GM18498 (cell line): ENCODE results near the gene ABHD2.

Source experiments
- ATAC-seq: cut with Tn5 transposase; IDR thresholded peaks from one replicate; pipeline ENCODE4 v1.9.1; 2021; ENCODE audit warnings: mild to moderate bottlenecking, moderate library complexity; ENCODE audit not compliant: unreplicated experiment

The ABHD2 gene

DNA sequence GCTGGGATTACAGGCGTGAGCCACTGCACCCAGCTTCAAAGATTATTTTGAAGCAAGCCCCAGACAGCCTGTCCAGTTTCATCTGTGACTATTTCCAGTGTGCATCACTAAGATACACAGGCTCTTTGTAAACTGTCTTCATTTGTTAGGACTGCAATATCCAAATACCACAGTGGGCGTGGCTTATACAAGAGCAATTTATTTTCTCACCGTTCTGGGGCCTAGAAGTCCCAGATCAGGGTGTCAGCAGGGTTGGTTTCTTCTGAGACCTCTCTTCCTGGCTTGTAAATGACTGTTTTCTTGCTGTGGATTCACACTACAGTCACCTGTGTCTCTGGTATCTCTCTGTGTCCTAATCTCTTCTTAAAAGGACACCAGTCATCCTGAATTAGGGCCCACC is 73.4 kb downstream of the ABHD2 start:
- ATAC-seq = no peak

DNA sequence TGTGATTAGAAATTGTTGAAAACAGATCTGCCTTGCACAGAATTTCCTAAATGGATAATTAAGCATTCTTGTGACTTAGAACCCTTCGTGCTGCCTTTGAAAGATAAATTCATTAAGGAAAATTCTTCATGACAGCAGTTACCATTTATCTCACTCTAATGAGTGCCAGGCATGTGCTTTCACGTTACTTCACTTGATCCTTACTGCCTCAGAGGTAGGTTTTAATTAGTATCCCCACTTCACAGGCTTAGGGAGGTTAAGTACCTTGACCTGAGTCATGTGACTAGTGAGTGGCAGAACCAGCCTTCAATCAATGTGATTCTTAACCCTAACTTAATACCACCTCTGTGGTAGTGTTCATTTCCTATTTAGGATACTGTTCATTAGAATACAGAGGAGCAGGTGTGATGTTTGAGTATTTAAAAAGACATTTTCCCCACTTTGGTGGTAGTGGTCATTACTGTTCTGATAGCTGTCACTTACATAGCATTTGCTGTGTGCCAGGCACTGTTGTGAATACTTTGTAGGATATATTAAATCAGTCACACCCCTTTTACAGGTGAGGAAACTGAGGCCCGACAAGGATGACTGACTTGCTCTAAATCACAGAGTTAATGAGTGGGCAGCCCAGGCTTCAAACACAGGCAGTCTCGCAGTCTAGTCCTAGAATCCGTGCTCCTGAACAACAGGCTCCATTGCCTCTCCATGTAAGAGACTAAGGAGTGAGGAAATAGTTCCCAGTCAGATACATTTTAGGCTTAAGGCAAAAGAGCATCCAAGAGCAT is 75.2 kb downstream of the ABHD2 start:
- no peak for ATAC-seq

DNA sequence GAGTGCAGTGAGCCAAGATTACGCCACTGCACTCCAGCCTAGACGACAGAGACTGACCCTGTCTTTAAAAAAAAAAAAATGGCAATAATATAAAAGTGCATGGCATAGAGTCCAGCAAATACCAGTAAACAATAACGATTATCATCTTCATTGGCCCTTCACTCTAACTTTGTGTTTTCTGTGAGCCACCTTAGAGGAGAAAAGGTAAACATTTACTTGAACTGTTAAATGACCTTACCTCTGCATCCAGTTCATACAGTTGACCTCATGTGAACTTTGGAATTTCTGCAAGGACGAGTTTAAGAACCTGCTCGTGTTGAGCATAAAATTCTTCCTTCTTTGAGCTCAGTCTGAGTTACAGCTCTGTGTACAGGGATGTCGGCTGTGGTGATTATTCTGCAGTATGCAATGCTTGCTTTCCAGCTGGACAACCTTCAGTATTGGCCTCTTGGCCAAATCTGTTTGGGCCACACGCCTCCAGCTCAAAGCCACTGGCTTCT is 76.5 kb downstream of the ABHD2 start:
- ATAC-seq = no peak

DNA sequence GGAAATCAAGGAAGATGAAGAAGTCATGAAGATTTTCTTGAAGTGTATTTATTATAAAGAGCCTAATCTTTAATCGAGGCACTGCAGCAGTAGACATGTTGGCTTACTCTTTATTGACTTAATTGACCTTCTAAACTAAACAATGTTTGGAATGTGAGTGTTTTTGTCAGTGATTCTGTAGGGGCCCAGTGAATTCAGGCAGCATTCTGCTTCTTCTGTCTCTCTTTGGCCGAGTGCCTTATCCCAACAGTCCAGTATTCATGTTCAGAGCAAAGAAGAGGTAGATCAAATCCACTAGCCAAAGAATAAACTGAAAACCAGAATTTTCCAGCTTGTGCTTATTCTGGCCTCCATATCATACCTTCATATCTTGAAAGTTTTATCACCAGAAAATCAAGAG is 77.4 kb downstream of the ABHD2 start:
- ATAC-seq = no peak

DNA sequence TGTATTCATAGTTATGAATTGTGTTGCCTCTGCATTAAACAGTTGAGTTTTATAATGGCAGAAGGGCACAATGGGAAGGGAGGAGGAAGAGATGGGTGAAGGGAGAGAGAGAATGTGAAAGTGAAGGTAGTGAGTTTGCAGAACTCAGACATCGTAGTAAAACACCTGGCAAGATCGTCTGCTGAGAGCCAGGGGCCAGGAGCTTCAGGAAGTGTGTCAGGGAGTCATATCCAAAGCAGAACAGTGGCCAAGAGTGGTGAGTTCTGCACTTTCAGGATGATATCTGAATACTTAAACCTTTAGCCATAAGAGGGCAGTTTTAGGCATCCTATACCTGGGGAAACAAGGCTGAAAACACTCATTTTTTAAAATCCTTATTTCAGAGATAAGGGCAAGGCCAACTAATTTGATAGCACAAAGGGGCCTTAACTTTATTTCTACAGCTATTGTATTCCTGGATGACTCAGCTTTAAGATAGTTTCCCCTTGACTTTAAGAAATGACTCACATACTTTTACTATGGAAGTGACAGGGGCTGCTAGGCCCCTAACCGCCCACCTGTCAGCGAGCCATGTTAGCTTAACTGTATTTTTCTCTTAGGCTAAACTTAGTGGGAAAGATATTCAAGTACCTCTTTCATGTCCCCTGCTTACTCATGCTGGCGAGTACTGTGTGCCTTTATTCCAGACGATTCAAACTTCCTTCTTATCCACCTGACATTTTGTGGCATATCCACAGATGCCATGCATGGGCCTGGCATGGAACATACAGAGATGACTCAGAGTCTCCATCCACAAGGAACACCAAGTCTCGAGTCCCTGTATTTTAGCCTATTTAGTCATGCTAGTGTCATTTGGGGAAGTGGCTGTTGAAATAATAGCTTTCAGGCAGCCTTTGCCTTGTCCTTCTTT is 79.3 kb downstream of the ABHD2 start:
- peak; percentile 71 for ATAC-seq

DNA sequence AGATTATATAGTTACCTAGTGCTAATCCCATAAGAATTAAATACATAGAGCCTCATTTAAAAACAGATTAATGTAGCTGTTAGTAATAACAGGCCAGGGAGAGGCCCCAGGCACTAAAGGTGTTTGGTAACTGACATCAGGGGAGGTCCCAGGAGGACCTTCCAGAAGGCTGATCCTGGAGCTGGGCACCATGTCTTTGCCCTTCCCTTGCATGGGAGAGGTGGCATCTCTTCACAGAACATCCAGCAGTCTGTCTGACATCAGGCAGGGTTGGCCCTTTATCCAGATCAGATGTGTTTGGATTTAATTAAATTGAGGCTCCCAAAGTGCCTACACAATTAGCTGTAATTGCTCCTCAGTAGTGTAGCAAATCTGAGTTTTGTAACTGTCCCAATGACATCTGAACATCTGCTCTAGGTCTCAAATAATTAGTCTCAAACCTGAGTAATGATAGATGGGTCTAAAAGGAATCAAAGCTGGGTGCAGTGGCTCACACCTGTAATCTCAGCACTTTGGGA is 80.1 kb downstream of the ABHD2 start:
- ATAC-seq = no peak

DNA sequence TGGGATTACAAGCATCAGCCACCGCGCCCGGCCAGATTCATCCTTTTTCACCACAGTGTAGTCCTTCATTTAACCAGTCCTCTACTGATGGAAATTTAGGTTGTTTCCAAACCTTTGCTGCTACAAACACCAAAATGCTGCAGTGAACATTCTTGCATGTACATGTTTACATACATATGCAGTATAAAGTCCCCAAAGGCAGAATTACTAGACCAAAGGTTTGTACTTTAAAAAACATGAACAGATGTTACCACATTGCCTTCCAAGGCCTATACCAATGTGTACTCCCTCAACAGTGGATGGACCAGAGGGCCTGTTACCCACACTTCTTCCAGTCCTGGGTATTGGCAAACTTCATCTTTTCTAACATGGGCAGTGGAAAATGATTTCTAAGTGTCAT is 82.1 kb downstream of the ABHD2 start:
- no peak for ATAC-seq

DNA sequence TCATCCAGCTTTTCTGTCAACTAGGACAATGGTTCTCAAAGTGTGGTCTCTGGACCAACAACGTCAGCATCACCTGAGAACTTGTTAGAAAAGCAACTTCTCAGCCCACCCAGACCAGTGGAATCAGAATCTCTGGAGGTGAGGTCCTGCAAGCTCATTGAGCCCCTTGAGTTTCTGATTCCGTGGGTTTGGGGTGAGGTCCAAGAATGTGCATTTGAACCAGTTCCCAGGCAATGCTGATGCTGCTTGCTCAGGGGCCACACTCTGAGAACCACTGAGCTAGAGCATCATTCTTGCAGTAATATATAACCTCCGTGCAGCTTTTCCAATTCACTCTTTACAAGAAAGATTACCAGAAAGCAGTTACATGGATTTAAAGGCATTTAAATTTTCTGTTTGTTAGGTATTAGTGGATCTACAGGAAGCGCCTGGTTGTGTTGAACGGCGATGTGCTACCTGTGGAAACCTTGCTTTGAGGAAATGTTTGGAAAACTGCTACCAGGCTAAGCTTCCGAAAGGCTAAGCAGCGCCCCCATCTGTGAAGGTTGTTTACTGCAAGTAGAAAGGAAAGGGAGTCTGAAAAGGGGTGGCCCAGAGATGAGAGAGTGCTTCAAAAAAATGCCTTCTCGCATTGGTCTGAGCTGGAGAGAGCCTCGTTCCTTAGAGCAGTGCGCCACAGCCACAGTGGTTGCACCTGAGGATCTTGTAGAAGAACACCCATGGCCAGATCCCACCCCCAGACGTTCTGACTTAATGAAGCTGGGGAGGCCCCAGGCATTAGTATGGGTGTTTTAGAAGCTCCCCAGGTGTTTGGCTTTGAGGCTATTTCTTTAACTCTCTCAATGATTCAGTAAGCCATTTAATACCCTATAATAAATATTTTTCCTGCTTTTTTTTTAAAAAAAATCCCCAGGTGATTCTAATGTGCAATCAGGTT is 83.1 kb downstream of the ABHD2 start:
- ATAC-seq = no peak

DNA sequence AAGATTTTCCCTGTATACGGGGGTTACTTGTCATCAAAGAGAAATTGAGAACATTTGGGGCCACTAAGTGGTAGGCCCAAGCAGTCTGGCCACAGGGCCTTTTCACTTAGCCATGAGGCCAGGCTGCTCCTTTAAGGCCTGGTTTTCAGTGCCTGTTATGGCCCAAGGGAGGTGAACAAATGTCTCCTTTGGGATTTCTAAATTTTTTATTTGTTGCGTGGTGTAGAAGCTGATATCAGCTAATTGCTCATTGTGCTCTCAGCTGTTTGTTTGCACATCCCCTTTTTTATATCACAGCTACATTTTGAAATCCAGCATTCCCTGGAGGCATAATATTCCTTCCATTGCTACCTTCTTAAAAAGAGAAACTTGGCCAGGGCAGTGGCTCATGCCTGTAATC is 84.7 kb downstream of the ABHD2 start:
- ATAC-seq = no peak

DNA sequence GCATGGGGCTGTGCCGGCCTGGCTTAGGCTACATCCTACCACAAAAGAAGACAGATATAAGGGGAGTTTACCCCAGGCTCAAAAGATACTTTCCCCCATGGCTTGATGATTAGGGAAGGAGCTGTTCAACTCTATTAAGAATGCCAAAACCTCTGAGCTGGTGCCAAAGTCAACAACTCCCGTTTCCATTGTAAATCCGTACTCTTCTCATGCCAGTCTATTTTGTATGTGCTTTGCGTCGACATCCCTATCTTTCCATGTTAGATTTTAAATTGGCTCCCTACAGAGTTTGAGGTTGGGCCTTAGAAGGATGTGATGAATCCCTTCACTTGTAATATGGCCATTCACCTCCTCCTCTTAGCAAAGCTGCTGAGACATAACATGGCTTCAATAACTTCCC is 86.2 kb downstream of the ABHD2 start:
- ATAC-seq = no peak

DNA sequence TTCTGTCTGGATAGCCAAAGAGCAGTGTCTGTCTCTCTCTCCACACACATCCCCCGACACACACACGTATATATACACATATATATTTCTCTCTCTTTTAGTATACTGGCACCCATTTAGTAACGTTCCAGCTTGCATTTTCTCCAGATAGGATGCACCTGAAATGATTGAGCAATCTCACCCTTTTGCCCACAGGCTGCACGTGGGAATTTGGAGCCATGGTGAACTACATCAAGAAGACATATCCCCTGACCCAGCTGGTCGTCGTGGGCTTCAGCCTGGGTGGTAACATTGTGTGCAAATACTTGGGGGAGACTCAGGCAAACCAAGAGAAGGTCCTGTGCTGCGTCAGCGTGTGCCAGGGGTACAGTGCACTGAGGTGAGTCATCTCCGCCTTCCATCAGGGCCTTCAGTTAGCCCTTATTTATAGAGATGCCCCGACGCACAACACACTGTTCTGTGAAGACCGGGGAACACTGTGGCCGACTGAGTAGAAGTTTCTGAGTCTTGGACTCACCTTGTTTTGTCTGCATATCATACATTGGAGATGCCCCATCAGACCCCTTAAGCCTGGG is 87.4 kb downstream of the ABHD2 start:
- no peak for ATAC-seq

DNA sequence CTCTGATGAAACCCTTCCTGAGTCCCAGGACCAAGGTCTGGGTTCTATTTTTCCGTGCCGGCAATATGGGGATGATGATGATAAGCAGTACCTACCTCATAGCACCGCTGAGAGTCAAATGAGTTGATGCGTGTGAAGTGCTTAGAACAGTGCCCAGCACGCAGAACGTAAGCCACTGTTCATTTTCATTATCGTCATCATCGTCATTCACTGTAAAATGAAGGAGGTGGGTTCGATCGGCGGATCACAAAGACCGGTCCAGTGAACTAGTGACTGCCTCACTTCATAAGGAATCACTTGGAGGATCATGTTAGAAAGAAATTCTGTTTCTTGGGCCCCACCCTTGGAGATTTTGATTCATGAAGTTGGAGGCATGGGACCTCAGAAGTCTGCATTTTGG is 88.9 kb downstream of the ABHD2 start:
- no peak for ATAC-seq

DNA sequence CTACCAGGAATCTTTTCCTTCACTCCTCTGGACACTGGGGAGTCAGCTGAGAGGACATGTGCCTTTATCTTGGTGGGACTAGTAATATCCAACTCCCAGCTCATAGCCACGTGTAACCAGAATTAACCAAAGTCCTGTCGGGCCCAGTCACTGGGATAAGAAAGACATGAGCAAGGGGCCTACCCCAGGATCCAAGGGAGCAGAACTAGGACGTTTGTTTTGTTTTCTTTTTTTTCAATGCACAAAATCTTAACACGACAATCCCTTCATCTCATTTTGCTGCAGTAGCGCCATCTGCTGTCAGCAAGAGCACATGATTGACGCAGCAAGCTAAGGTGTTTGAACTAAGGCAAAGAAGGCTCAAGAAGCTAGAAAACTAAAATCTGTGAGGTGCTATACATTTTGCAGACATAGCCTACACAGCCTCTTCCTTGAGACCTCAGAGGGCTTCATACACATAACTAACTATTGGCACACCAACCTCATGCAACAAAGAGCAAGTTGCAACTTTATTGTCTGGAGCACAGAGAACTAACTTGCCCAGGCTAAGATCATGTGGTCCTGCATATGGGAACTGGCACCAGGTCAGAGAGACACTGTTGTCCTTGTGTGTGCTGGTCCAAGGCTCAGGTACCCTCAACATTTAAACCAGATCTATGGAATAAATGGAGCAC is 89.5 kb downstream of the ABHD2 start:
- no peak for ATAC-seq

DNA sequence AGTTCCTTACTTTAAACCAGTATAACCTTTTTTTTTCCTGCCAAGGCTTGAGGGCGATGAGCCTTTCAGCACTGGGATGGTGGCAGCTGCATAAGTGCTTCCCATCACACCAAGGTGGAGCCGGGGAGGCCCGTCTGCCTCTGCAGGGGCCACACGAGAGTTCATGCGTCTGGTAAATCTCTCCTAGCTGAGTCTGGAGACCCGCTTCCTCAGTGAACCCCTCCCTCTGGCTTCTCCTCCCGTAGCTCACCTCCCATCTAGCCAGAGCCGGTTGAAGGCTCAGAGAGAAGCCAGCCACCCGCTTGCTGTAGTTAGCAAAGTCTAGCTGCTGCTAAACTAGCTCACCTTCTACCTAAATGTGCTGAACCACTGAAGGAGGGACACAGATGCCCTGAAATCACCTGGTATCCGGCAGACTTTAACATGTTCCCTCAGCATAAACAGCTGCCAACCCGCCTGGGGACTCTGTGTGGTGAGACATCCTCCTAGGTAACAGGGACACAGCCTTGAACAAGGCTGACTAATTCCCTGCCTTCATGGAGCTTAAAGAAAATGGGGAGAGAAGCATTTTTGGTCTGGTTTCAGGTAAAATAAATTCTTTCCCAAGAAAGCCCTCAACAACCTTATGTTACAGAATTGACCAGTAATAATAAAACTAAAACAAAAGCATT is 90.2 kb downstream of the ABHD2 start:
- no peak for ATAC-seq

DNA sequence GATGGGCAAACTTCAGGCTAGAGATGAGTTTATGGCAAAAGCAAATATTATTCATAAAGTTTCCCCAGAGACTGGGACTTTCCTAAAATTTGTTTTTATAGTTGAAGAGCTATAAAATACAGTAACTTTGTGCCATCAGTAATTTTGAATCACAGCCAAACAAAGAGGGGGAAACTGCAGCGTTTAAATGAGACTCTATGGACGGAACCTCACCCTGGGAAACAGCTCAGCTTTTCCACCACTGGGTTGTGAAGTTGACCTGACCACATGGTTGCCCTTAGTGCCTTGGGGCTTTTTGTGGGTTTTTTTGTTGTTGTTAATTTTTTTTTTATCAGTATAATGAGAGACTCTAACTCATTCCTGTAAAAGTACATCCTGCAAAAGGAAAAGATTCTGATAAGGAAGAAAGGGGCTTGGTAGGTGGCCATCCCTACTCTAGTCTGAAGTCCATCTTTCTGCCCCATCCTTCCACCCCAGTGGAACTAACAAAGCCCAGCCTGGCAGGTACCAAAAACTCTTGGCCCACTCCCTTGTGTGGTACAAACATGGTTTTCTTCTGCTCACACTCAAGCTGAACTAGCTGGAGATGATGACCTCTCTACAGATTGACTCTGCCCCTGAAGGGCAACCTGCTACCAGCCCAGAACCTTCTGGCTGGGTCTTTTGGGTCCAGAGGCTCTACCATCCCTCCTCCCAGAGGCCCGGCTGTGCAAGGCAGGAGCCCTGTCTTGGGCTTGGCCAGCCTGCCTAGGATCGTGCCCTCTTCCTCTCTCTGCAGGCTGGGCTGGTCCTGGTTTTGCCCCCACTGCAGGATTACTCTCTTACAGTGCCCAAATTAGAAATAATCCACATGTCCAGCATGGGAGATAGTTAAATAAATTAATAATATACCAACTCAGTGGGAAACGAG is 92.0 kb downstream of the ABHD2 start:
- no peak for ATAC-seq

DNA sequence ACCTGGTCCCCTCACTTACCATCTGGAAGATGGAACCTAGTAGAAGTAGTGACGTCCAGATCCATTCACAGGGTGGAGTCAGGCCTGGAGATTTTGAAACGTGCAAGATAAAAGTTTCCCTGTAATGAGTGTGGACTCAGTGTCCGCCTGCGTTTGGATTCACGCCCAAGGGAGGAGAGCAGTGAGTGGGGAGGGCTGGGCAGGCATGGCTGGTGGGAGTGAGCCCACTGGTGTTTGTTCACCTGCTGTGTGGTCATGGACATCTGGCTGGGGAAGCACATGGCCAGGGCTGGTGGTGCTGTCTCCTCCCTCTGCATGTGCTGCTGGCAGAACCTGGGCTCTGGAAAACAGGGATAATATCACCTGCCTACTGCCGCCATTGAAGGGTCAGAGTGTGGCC is 96.1 kb downstream of the ABHD2 start:
- ATAC-seq = no peak

DNA sequence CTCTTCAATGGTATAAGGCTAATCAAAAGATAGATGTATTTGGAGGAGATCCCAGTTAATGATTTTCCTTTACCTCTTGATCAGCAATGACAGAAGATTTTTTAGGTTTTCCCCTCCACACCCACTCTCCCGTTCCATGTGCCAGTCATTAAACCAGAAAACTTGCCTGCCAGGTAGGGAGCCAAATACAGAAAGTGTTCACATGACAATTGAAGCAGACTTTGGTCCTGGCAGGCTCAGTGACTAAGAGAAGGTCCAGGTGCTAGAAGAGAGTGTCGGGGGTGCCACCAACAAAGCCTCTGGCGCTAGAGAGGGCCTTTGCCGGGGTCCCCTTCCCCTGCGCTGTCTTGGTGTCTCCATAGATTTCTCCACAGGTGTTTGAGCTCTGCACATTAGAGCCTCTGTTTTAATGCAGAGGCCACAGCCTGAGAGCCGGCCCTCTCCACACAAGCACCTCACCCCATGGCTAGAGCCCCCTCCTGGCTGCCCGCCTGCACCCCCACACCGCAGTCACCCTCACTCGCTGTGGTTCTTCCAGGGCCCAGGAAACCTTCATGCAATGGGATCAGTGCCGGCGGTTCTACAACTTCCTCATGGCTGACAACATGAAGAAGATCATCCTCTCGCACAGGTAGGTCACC is 96.8 kb downstream of the ABHD2 start:
- ATAC-seq = no peak

DNA sequence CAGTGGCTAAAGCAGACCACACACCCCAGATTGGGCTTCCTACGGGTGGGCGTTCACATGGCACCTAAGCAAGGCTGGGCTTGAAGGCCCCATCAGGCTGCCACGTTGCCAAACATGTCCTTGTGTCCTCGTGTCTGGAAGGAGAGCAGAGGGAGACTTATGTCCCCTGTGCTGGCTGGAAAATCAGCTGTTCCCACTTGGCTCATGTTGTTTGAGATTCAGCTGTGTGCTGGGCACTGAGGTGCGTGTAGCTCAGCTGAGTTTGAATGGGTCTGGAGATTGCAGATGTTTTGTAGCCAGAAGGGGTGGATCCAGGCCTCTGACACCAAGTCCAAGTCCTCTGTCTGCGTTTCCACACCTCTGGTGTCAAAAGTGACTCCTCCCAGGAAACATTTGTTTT is 98.5 kb downstream of the ABHD2 start:
- ATAC-seq = no peak
